PC-9 (cell line): ENCODE data around the gene ARSG. TPM values are rescaled to one million over a fixed set of nuclear protein-coding genes. Genes with fewer than 3 reads are reported as not detected.

Experiments used
- BruUV-seq: library from RNA; stranded (reverse); fragments of 400-500 nt; replicated peaks from 2 replicates; lab custom pipeline; 2021; lab: Mats Ljungman, UMichigan
- CTCF ChIA-PET: fragments of 300-600 bp; sonication (Branson Sonifier 250); formaldehyde crosslinking; loops from one replicate; lab custom pipeline; 2022; ENCODE audit warnings: antibody characterized with exemption; lab: Charles Lee
- POLR2A ChIA-PET: fragments of 300-600 bp; sonication (Branson Sonifier 250); formaldehyde crosslinking; loops from one replicate; lab custom pipeline; 2022; ENCODE audit warnings: antibody characterized with exemption; ENCODE audit not compliant: unreplicated experiment; lab: Charles Lee
- DNase-seq, 2 experiments: peaks; one replicate each; pipeline versions ENCODE4 v3.0.0 to v3.0.0-alpha.2; 2015 to 2022; ENCODE audit warnings: mixed read lengths in 1 of 2
- H2AFZ ChIP-seq: fragments of 200-600 bp; sonication (generic); 2 replicates; pipeline ENCODE4 v1.8.1; 2017; ENCODE audit warnings: antibody characterized with exemption
- H3F3A ChIP-seq: fragments of 200-600 bp; sonication (generic); 2 replicates; pipeline ENCODE4 v1.8.1; 2017; ENCODE audit warnings: antibody characterized with exemption, mild to moderate bottlenecking, low read depth; ENCODE audit not compliant: insufficient read depth
- H3K27ac ChIP-seq: fragments of 200-600 bp; sonication (generic); 2 replicates; pipeline ENCODE4 v1.6.1; 2016; ENCODE audit warnings: mixed run types
- H3K27me3 ChIP-seq: fragments of 200-600 bp; sonication (generic); 2 replicates; pipeline ENCODE4 v1.6.1; 2016; ENCODE audit warnings: low read depth, mixed run types; ENCODE audit not compliant: insufficient read depth
- H3K36me3 ChIP-seq: fragments of 200-600 bp; sonication (generic); 2 replicates; pipeline ENCODE4 v1.6.1; 2016; ENCODE audit warnings: low read depth, mixed run types
- H3K4me1 ChIP-seq: fragments of 200-600 bp; sonication (generic); replicated peaks from 2 replicates; pipeline ENCODE4 v1.6.1; 2016; ENCODE audit warnings: mixed run types; ENCODE audit not compliant: insufficient read depth
- H3K4me2 ChIP-seq: fragments of 200-600 bp; sonication (generic); 2 replicates; pipeline ENCODE4 v1.6.1; 2017; ENCODE audit warnings: mixed run types
- H3K4me3 ChIP-seq: fragments of 200-600 bp; sonication (generic); 2 replicates; pipeline ENCODE4 v1.6.1; 2016; ENCODE audit warnings: mixed run types
- H3K79me2 ChIP-seq: fragments of 200-600 bp; sonication (generic); 2 replicates; pipeline ENCODE4 v1.6.1; 2017; ENCODE audit warnings: low read depth, mixed run types
- H3K9me2 ChIP-seq: fragments of 200-600 bp; sonication (generic); 2 replicates; pipeline ENCODE4 v1.8.1; 2017; ENCODE audit warnings: mild to moderate bottlenecking; ENCODE audit not compliant: insufficient read depth
- H3K9me3 ChIP-seq: fragments of 200-600 bp; sonication (generic); 2 replicates; pipeline ENCODE4 v1.8.1; 2016; ENCODE audit warnings: low read depth; ENCODE audit not compliant: insufficient read depth
- H4K20me1 ChIP-seq: fragments of 200-600 bp; sonication (generic); 2 replicates; pipeline ENCODE4 v1.8.1; 2017; ENCODE audit not compliant: insufficient read depth
- EZH2 ChIP-seq: fragments of 200-600 bp; sonication (generic); IDR thresholded peaks from 2 replicates; pipeline ENCODE4 v1.8.0; 2017; ENCODE audit warnings: antibody characterized with exemption, low read depth
- intact Hi-C: fragments of 100-400 bp; cut with micrococcal nuclease; formaldehyde crosslinking; loops from one replicate; pipeline ENCODE4 v1.10.0; 2022; ENCODE audit not compliant: unreplicated experiment
- total RNA-seq: library from RNA; stranded (reverse); gene quantifications from 2 replicates; pipeline ENCODE4 v1.2.3, GENCODE V29; 2021
- TF ChIP-seq, protein P1 (sequence below): fragments of 200-600 bp; sonication (generic); conservative IDR thresholded peaks from 2 replicates; pipeline ENCODE4 v1.6.1; 2017; ENCODE audit warnings: mixed run types, antibody characterized with exemption, mild to moderate bottlenecking, moderate library complexity

Gene ARSG
- total RNA-seq, 1 experiment from 2014 or later = 4.0 TPM

DNA sequence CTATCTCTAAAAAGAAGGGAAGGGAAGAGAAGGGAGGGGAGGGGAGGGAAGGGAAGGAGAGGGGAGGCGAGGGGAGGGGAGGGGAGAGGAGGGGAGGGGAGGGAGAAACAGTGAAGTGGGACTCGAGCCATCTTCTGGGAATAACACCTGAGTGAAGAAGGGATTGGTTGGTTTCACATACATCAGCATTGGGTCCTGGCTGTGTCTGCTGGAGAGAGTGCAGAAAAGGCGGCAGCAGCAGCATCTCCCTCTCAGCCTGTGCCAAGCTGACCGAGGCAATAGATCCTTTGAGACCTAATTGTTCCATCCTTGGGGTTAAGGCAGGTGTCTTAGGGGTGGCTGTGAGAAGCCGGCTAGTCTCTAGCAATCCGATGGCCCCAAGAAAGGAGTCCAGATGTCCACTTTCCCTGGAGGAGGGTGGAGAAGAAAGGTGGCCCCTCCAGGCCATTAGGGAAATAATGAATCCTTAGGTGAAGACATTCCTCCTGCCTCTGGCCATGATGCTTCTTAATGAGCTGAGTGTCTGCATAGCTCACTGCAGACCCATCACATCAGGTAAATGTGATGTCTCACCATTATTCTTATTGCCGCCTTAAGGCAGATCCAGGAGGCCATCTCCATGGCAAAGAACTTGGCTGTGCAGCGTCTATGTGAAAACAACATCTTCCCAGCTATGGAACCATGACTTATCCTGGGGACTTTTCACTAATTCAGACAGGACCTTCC, 94.4 kb downstream of the ARSG start:
- POLR2A ChIA-PET = no interaction called here
- Histone ChIP-seq H3K4me2 (no peak overlapping the region), H2AFZ (no peak overlapping the region), H3K9me3 (no peaks in the 10 kb centered on the region), H4K20me1 (no peaks in the 10 kb centered on the region), H3K4me1 (peaks cover 18% of the 10 kb centered on the region), H3K27me3 (no peaks in the 10 kb centered on the region), H3K79me2 (no peaks in the 10 kb centered on the region), H3F3A (peaks cover 16% of the 10 kb centered on the region), H3K27ac (no peak overlapping the region), H3K36me3 (no peaks in the 10 kb centered on the region), H3K9me2 (no peaks in the 10 kb centered on the region), H3K4me3 (no peak overlapping the region)
- no peak for TF ChIP-seq EZH2
- TF ChIP-seq, protein P1, sequence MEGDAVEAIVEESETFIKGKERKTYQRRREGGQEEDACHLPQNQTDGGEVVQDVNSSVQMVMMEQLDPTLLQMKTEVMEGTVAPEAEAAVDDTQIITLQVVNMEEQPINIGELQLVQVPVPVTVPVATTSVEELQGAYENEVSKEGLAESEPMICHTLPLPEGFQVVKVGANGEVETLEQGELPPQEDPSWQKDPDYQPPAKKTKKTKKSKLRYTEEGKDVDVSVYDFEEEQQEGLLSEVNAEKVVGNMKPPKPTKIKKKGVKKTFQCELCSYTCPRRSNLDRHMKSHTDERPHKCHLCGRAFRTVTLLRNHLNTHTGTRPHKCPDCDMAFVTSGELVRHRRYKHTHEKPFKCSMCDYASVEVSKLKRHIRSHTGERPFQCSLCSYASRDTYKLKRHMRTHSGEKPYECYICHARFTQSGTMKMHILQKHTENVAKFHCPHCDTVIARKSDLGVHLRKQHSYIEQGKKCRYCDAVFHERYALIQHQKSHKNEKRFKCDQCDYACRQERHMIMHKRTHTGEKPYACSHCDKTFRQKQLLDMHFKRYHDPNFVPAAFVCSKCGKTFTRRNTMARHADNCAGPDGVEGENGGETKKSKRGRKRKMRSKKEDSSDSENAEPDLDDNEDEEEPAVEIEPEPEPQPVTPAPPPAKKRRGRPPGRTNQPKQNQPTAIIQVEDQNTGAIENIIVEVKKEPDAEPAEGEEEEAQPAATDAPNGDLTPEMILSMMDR = no peak
- intact Hi-C loops = no loop called here
- no TSS peak for BruUV-seq
- CTCF ChIA-PET = no interaction called here
- DNase-seq = no peak

DNA sequence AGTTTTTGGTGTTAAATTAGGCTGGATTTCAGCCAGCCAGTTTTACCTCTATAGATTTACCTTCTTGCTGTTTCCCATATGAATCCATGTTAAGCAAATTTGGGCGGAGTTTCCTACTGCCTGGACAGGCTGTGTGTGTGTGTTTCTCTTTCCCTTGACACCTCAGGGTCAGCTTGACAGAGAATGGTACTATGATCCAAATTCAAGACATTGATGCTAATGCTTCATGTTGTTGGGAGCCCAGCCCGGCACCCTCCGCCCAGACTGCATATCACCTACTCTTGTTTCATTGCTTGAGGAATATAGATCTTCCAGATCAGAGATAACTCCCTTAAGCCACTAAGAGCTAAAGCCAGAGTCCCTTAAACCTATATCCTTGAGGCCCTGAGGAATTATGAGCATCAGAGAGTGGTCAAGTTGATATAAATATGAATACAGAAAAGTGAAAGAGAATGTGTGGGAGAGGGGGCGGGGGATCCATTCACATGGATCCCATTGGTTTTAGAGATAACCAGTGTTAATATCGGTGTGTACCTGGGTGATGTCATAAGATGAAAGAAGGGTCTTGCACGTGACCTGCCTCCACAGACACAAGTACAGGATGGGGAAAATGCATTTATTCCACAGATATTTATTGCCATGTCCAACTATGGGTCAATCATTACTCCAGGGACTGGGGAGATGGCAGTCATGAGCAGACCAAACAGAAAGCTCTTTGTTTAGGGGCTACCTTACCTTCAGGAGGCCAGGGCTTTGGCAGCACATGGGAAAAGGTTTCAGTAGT, 96.3 kb downstream of the ARSG start:
- no peaks in the 10 kb centered on the region for H3K27me3 ChIP-seq
- H3K4me2 ChIP-seq = no peak overlapping the region
- TF ChIP-seq, protein P1 = no peak
- no peak for TF ChIP-seq EZH2
- intact Hi-C loops = no loop called here
- ChIA-PET POLR2A (no interaction called here), CTCF (no interaction called here)
- peaks cover under 1% of the 10 kb centered on the region; the same call in 1 of the 2 replicates for H3K4me1 ChIP-seq
- no peaks in the 10 kb centered on the region for H3K9me3 ChIP-seq
- no peak for DNase-seq
- no peak overlapping the region for H3K27ac ChIP-seq
- no peaks in the 10 kb centered on the region for H4K20me1 ChIP-seq
- no peaks in the 10 kb centered on the region for H3K9me2 ChIP-seq
- H3F3A ChIP-seq = no peaks in the 10 kb centered on the region
- BruUV-seq = no TSS peak
- H3K36me3 ChIP-seq = no peaks in the 10 kb centered on the region
- no peak overlapping the region for H2AFZ ChIP-seq
- no peaks in the 10 kb centered on the region for H3K79me2 ChIP-seq
- no peak overlapping the region for H3K4me3 ChIP-seq

DNA sequence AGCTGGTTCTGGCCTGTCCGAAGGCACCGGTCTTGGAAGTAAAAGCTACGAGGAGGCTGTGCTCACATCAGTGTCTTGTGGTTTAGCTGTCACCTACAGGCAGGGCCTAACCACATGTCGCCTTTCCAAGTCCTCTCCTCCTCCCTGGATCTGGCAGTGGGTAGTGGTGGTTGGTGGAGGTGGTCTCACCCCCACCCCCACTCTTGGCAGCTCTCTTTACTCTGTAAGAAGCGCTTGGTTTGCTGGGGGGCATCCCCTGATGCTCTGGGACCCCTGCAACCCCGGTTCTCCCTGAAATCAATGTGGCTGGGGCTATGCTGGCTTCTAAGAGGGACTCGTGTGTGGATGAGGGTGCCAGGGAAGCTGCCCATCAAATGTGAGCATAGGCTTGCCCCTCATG, 97.7 kb downstream of the ARSG start:
- no peak for DNase-seq
- no peaks in the 10 kb centered on the region for H3K79me2 ChIP-seq
- H4K20me1 ChIP-seq = no peaks in the 10 kb centered on the region
- H3K4me3 ChIP-seq = no peak overlapping the region
- no peak overlapping the region for H3K27ac ChIP-seq
- intact Hi-C loops = no loop called here
- TF ChIP-seq, protein P1 = no peak
- TF ChIP-seq EZH2 = no peak
- no peaks in the 10 kb centered on the region for H3K9me2 ChIP-seq
- no peaks in the 10 kb centered on the region for H3K27me3 ChIP-seq
- H3K4me1 ChIP-seq = no peaks in the 10 kb centered on the region
- ChIA-PET POLR2A (no interaction called here), CTCF (no interaction called here)
- no peaks in the 10 kb centered on the region for H3K36me3 ChIP-seq
- BruUV-seq = no TSS peak
- H3F3A ChIP-seq = no peaks in the 10 kb centered on the region
- H2AFZ ChIP-seq = no peak overlapping the region
- H3K9me3 ChIP-seq = no peaks in the 10 kb centered on the region
- no peak overlapping the region for H3K4me2 ChIP-seq
